Mucosa of stomach (tissue), 1 donor: Measurements from ENCODE around the gene RPL10A.

Experiments used
- H3K27me3 ChIP-seq: one replicate; pipeline ENCODE4 v1.7.0; 2013; ENCODE audit warnings: mild to moderate bottlenecking, low read length; ENCODE audit not compliant: control insufficient read depth, insufficient read depth
- H3K36me3 ChIP-seq: one replicate; pipeline ENCODE4 v1.7.0; 2013; ENCODE audit warnings: low read length; ENCODE audit not compliant: control insufficient read depth, insufficient read depth
- H3K4me1 ChIP-seq: one replicate; pipeline ENCODE4 v1.7.0; 2013; ENCODE audit warnings: mild to moderate bottlenecking, low read length; ENCODE audit not compliant: control insufficient read depth, insufficient read depth
- H3K4me3 ChIP-seq: one replicate; pipeline ENCODE4 v1.7.0; 2013; ENCODE audit warnings: low read length
- H3K9ac ChIP-seq: one replicate; pipeline ENCODE4 v1.7.0; 2013; ENCODE audit warnings: mild to moderate bottlenecking, low read length, moderate library complexity
- H3K9me3 ChIP-seq: one replicate; pipeline ENCODE4 v1.7.0; 2013; ENCODE audit warnings: mild to moderate bottlenecking, low read length, moderate library complexity; ENCODE audit not compliant: control insufficient read depth
- donor health status: Pancreatic carcinoma.

The RPL10A gene

DNA sequence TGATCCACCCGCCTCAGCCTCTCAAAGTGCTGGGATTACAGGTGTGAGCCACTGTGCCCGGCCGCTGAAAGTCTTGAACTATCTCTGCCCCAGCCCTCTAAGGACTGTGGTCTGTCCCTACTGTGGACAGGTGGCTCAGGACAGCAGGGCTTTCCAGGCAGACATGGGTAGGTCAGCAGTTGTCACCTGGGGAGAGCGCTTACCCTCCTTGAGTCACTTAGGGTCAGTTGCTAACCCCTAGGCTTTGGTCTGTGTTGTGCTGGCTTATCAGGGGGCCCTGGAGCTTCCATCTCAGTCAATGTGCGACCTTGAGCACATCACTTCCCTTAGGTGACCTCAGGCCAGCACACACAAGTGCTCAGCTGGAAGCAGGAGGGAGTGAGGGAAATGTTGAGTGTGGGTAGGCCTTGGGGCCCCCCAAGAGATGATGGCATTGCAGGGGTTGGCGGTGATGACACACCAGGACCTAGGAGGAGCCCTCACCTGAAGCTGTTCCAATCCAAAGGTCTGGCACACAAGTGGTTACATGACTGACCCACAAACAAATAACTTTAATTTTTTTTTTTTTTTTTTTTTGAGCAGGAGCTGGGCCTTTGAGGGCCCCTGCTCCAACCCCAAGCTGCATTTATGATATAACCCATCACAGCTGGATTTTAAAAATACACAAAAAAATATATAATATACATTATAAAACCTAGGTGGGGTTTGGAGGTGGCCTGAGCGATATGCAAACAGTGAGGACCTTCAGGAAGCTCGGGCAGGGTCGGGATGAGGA, 5.1 kb downstream of the RPL10A start:
- no peaks in the 10 kb centered on the region for H3K27me3 ChIP-seq
- no peak overlapping the region for H3K9ac ChIP-seq
- H3K9me3 ChIP-seq: no peaks in the 10 kb centered on the region
- peaks cover 5% of the 10 kb centered on the region for H3K36me3 ChIP-seq
- H3K4me1 ChIP-seq: peaks cover 28% of the 10 kb centered on the region
- H3K4me3 ChIP-seq: no peak overlapping the region

- H3K4me1 ChIP-seq: peaks cover 28% of the 10 kb centered on the region
- H3K36me3 ChIP-seq: peaks cover 5% of the 10 kb centered on the region
- no peaks in the 10 kb centered on the region for H3K9me3 ChIP-seq
Measured at GRCh38 chr6:35473850-35474130, 5.6 kb downstream of the RPL10A start.

GRCh38 chr6:35474131-35474941, 6.1 kb downstream of the RPL10A start:
- no peaks in the 10 kb centered on the region for H3K27me3 ChIP-seq
- no peak overlapping the region for H3K4me3 ChIP-seq
- H3K9ac ChIP-seq: no peak overlapping the region
- H3K4me1 ChIP-seq: peaks cover 24% of the 10 kb centered on the region
- H3K36me3 ChIP-seq: peaks cover 5% of the 10 kb centered on the region
- H3K9me3 ChIP-seq: no peaks in the 10 kb centered on the region

More at GRCh38 chr6:35473850-35474130, 5.6 kb downstream of the RPL10A start:
- Histone ChIP-seq H3K27me3 (no peaks in the 10 kb centered on the region), H3K9ac (no peak overlapping the region), H3K4me3 (no peak overlapping the region)

DNA sequence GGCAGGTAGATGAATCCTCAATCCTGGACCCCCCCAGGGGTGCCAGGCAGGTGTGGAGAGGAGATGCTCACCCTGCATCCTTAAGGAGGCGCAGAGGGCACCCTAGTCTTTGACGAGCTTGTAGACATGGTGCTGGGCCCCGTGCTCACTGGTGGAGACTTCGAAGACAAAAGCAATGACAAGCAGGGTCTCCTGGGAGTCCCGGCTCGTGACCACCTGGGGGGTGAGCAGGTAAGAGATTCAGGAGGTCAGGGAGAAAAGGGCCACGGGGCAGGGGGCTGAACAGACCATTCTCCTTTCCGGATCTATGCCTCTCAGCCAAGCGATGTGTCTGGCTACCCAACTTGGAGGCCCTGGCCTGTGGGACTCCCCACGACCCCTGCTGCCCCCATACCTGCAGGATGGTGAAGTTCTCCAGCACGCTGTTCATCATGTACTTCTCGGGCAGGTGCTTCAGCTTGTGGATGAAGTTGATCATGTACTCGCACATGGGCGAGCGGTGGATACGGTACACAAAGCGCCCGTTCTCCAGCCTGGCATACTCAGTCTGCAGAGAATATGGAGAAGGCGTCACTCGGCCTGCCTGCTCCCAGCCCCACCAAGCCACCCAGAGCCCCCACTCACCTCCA, 6.9 kb downstream of the RPL10A start:
- Histone ChIP-seq H3K9ac (no peak overlapping the region), H3K9me3 (no peaks in the 10 kb centered on the region), H3K4me3 (no peak overlapping the region), H3K4me1 (peaks cover 17% of the 10 kb centered on the region), H3K27me3 (no peaks in the 10 kb centered on the region), H3K36me3 (peaks cover 5% of the 10 kb centered on the region)

- H3K9me3 ChIP-seq: no peaks in the 10 kb centered on the region
- H3K27me3 ChIP-seq: no peaks in the 10 kb centered on the region
- H3K4me1 ChIP-seq: peaks cover 12% of the 10 kb centered on the region
- H3K9ac ChIP-seq: no peak overlapping the region
- H3K36me3 ChIP-seq: peaks cover 5% of the 10 kb centered on the region
- no peak overlapping the region for H3K4me3 ChIP-seq
Measured at GRCh38 chr6:35475573-35475972, 7.4 kb downstream of the RPL10A start.

DNA sequence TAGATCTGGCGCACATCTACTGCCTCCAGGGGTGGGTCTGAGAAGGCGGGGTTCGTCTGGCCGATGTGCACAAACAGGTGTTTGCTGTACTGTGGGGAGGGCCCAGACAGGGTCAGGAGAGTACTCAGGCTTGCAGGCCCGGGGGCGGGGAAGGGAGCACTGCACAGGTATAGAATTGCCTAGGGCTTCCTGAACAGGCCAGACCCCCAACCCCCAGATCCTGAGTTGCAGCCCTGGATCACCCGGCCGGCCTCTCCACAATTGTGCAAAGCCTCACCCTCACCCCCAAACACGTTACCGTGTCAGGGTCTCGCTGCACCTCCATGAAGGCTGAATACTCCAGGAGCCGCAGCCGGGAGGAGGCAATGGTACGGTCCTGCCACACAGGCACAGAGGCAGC, 7.8 kb downstream of the RPL10A start:
- Histone ChIP-seq H3K4me3 (no peak overlapping the region), H3K27me3 (no peaks in the 10 kb centered on the region), H3K9ac (no peak overlapping the region), H3K4me1 (peaks cover 7% of the 10 kb centered on the region), H3K36me3 (peaks cover 5% of the 10 kb centered on the region), H3K9me3 (no peaks in the 10 kb centered on the region)

DNA sequence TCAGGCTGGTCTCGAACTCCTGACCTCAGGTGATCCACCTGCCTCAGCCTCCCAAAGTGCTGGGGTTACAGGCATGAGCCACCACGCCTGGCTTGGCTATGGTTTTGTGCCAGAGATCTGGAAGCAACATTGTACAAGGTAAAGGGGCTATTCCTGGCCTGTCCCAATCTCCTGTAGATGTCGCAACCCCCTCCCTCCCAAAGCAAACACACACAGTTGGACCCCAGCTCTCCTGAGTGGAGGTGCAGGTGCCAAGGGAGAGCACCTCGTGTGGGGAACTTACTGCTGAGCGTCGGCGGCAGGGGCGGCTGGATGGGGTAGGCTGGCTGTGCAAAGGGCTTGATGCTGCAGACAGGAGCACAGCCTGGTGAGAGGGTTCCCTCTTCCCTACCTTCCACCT, 8.8 kb downstream of the RPL10A start:
- peaks cover 6% of the 10 kb centered on the region for H3K4me1 ChIP-seq
- no peaks in the 10 kb centered on the region for H3K27me3 ChIP-seq
- no peaks in the 10 kb centered on the region for H3K9me3 ChIP-seq
- H3K9ac ChIP-seq: no peak overlapping the region
- H3K4me3 ChIP-seq: no peak overlapping the region
- peaks cover 5% of the 10 kb centered on the region for H3K36me3 ChIP-seq

GRCh38 chr6:35477551-35478179, 9.5 kb downstream of the RPL10A start:
- H3K36me3 ChIP-seq: no peaks in the 10 kb centered on the region
- H3K4me3 ChIP-seq: no peak overlapping the region
- H3K9ac ChIP-seq: no peak overlapping the region
- no peaks in the 10 kb centered on the region for H3K4me1 ChIP-seq
- H3K9me3 ChIP-seq: no peaks in the 10 kb centered on the region
- H3K27me3 ChIP-seq: no peaks in the 10 kb centered on the region

- no peaks in the 10 kb centered on the region for H3K27me3 ChIP-seq
- no peaks in the 10 kb centered on the region for H3K4me1 ChIP-seq
- no peaks in the 10 kb centered on the region for H3K36me3 ChIP-seq
- H3K9me3 ChIP-seq: no peaks in the 10 kb centered on the region
- no peak overlapping the region for H3K9ac ChIP-seq
- no peak overlapping the region for H3K4me3 ChIP-seq
Measured at GRCh38 chr6:35478259-35478658, 10.1 kb downstream of the RPL10A start.

DNA sequence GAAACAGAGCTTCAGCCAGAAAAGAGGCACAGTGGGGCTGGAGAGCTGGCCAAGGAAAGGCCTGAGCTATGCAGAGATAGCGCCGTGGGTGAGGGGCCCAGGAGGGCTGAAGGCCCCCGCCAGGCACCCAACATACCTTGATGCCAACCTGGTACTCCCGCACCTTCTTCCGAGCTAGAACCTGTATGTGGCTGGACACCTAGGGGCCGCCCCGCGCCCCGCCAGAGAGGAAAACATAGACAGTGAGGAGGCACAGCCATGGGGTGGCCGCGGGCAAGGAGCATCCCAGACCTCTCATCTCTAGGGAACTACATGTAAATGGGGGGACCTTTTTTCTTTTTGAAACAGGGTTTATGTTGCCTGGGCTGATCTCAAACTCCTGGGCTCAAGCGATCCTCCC, 12.0 kb downstream of the RPL10A start:
- H3K27me3 ChIP-seq: no peaks in the 10 kb centered on the region
- H3K4me1 ChIP-seq: peaks cover 5% of the 10 kb centered on the region
- no peak overlapping the region for H3K9ac ChIP-seq
- no peaks in the 10 kb centered on the region for H3K9me3 ChIP-seq
- no peak overlapping the region for H3K4me3 ChIP-seq
- no peaks in the 10 kb centered on the region for H3K36me3 ChIP-seq

DNA sequence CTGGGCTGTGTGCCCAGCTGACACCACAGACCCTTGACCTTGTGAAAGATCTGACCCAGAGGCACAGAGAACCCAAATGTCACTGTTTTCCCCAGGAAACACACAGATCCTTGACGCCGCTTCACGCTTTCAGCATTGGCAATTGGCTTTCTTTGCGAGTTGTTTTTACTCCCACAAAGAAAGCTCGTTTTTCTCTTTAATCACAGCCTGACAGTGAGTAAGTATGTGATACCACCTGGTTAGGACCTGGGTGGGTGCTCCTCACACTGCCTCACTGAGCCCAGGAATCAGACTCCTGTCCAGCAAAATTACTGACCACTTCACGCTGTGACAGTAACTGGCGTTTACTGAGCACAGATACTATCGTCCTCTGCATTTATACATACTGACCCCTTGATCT, 13.0 kb downstream of the RPL10A start:
- Histone ChIP-seq H3K27me3 (no peaks in the 10 kb centered on the region), H3K36me3 (no peaks in the 10 kb centered on the region), H3K9ac (no peak overlapping the region), H3K4me1 (peaks cover 16% of the 10 kb centered on the region), H3K4me3 (no peak overlapping the region), H3K9me3 (no peaks in the 10 kb centered on the region)

- Histone ChIP-seq H3K9me3 (no peaks in the 10 kb centered on the region), H3K27me3 (no peaks in the 10 kb centered on the region), H3K9ac (no peak overlapping the region), H3K4me3 (no peak overlapping the region), H3K36me3 (no peaks in the 10 kb centered on the region), H3K4me1 (peaks cover 33% of the 10 kb centered on the region)
Measured at GRCh38 chr6:35483062-35483461, 14.9 kb downstream of the RPL10A start.
